ENCODE results near the gene ZFYVE1.

- no peak for TF ChIP-seq ZNF274 (CRISPR knock-in tag; IDR thresholded peaks at IDR 0.05)
- TF ChIP-seq, protein P1, sequence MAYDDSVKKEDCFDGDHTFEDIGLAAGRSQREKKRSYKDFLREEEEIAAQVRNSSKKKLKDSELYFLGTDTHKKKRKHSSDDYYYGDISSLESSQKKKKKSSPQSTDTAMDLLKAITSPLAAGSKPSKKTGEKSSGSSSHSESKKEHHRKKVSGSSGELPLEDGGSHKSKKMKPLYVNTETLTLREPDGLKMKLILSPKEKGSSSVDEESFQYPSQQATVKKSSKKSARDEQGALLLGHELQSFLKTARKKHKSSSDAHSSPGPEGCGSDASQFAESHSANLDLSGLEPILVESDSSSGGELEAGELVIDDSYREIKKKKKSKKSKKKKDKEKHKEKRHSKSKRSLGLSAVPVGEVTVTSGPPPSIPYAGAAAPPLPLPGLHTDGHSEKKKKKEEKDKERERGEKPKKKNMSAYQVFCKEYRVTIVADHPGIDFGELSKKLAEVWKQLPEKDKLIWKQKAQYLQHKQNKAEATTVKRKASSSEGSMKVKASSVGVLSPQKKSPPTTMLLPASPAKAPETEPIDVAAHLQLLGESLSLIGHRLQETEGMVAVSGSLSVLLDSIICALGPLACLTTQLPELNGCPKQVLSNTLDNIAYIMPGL (CRISPR knock-in tag; IDR thresholded peaks at IDR 0.05; ENCODE audit: borderline replicate concordance in 1 of 2, low read depth in 1 of 2) = no peak
- TF ChIP-seq CTCF (CRISPR knock-in tag; IDR thresholded peaks at IDR 0.05) = no peak
- TF ChIP-seq NFRKB (IDR thresholded peaks at IDR 0.05) = no peak
- no peak for TF ChIP-seq EZH2 (conservative IDR thresholded peaks at IDR 0.05; ENCODE audit: low read depth, low read length)
- TF ChIP-seq ZBTB20 (CRISPR knock-in tag; IDR thresholded peaks at IDR 0.05; ENCODE audit: borderline replicate concordance, low read depth) = no peak
- TF ChIP-seq CBX1 (IDR thresholded peaks at IDR 0.05; ENCODE audit: low read depth) = no peak
- no peak for TF ChIP-seq GTF2F1 (IDR thresholded peaks at IDR 0.05; ENCODE audit: low read length)
- TF ChIP-seq, protein P2, sequence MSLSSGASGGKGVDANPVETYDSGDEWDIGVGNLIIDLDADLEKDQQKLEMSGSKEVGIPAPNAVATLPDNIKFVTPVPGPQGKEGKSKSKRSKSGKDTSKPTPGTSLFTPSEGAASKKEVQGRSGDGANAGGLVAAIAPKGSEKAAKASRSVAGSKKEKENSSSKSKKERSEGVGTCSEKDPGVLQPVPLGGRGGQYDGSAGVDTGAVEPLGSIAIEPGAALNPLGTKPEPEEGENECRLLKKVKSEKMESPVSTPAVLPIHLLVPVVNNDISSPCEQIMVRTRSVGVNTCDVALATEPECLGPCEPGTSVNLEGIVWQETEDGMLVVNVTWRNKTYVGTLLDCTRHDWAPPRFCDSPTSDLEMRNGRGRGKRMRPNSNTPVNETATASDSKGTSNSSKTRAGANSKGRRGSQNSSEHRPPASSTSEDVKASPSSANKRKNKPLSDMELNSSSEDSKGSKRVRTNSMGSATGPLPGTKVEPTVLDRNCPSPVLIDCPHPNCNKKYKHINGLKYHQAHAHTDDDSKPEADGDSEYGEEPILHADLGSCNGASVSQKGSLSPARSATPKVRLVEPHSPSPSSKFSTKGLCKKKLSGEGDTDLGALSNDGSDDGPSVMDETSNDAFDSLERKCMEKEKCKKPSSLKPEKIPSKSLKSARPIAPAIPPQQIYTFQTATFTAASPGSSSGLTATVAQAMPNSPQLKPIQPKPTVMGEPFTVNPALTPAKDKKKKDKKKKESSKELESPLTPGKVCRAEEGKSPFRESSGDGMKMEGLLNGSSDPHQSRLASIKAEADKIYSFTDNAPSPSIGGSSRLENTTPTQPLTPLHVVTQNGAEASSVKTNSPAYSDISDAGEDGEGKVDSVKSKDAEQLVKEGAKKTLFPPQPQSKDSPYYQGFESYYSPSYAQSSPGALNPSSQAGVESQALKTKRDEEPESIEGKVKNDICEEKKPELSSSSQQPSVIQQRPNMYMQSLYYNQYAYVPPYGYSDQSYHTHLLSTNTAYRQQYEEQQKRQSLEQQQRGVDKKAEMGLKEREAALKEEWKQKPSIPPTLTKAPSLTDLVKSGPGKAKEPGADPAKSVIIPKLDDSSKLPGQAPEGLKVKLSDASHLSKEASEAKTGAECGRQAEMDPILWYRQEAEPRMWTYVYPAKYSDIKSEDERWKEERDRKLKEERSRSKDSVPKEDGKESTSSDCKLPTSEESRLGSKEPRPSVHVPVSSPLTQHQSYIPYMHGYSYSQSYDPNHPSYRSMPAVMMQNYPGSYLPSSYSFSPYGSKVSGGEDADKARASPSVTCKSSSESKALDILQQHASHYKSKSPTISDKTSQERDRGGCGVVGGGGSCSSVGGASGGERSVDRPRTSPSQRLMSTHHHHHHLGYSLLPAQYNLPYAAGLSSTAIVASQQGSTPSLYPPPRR (CRISPR knock-in tag; IDR thresholded peaks at IDR 0.05; ENCODE audit: borderline replicate concordance) = no peak
Observed at GRCh38 chr14:72941286-72941985, 85.5 kb downstream of the ZFYVE1 start.

Data from HepG2 (cell line).